Right ventricle myocardium inferior (tissue), 1 donor: ENCODE measurements around the gene DGCR2. TPM values are rescaled to one million over a fixed set of nuclear protein-coding genes. Genes with fewer than 3 reads are reported as not detected.
"Not testable (repeated sequence)": the region's sequence is repeated elsewhere in the genome, so short reads cannot be mapped to it uniquely, and the experiment has no call there.

Source experiments
- ATAC-seq: fragments of 200-7000 bp; cut with Tn5 transposase; one replicate; pipeline ENCODE4 v1.9.1; 2020; ENCODE audit warnings: mild to moderate bottlenecking, moderate library complexity
- DNase-seq: peaks from one replicate; pipeline ENCODE4 v3.0.0; 2021; ENCODE audit errors: missing footprints
- intact Hi-C: fragments of 100-400 bp; cut with DNase I; formaldehyde crosslinking; loops from one replicate; pipeline ENCODE4 v1.11.0; 2022
- total RNA-seq: library from RNA; stranded (reverse); fragmentation: NEBNext Ultra II Directional; extraction: Animal tissue kit (Norgen Biotek cat#: 25700); gene quantifications from one replicate; pipeline ENCODE4 v1.2.1, GENCODE V29; 2021
- donor health status: DM: no; HTN: yes; CAD: no; lungs with severe emphysema.

The DGCR2 gene
- total RNA-seq, 1 donor from 2014 or later: 29.9 TPM

- intact Hi-C loops: no loop called here
- peak; percentile 50 for DNase-seq
- no peak for ATAC-seq
These were observed 64.2 kb downstream of the DGCR2 start for GRCh38 chr22:19057999-19058491.

GRCh38 chr22:19057539-19057938, 64.7 kb downstream of the DGCR2 start:
- ATAC-seq: no peak
- DNase-seq: peak; percentile 15
- intact Hi-C loops: no loop called here

GRCh38 chr22:19056951-19057401, 65.2 kb downstream of the DGCR2 start:
- ATAC-seq: no peak
- DNase-seq: peak; percentile 26
- intact Hi-C loops: no loop called here

GRCh38 chr22:19055801-19056200, 66.4 kb downstream of the DGCR2 start:
- intact Hi-C loops: no loop called here
- ATAC-seq (no peak), DNase-seq (peak; percentile 23)

GRCh38 chr22:19052941-19053541, 69.2 kb downstream of the DGCR2 start:
- peak; percentile 32 for ATAC-seq
- peak; percentile 1 for DNase-seq
- intact Hi-C loops: no loop called here

- DNase-seq (no peak), ATAC-seq (no peak)
- intact Hi-C loops: no loop called here
These were observed 70.7 kb downstream of the DGCR2 start for GRCh38 chr22:19051381-19052072.

- ATAC-seq, intact Hi-C loops: not testable (repeated sequence)
These were observed 71.4 kb downstream of the DGCR2 start for GRCh38 chr22:19050847-19051246.

GRCh38 chr22:19050117-19050516, 72.1 kb downstream of the DGCR2 start:
- intact Hi-C loops: no loop called here
- ATAC-seq (no peak), DNase-seq (no peak)

More at GRCh38 chr22:19050847-19051246, 71.4 kb downstream of the DGCR2 start:
- DNase-seq: not testable (repeated sequence)

GRCh38 chr22:19048531-19048930, 73.7 kb downstream of the DGCR2 start:
- ATAC-seq (no peak), DNase-seq (peak; percentile 15)
- intact Hi-C loops: no loop called here

GRCh38 chr22:19047993-19048392, 74.2 kb downstream of the DGCR2 start:
- DNase-seq (peak; percentile 20), ATAC-seq (no peak)
- intact Hi-C loops: no loop called here

- DNase-seq (peak; percentile 9), ATAC-seq (no peak)
- intact Hi-C loops: no loop called here
These were observed 75.2 kb downstream of the DGCR2 start for GRCh38 chr22:19046719-19047609.

GRCh38 chr22:19046287-19046686, 75.9 kb downstream of the DGCR2 start:
- ATAC-seq (no peak), DNase-seq (no peak)
- intact Hi-C loops: no loop called here

GRCh38 chr22:19045094-19045493, 77.1 kb downstream of the DGCR2 start:
- no peak for DNase-seq
- no peak for ATAC-seq
- intact Hi-C loops: no loop called here

GRCh38 chr22:19044381-19044780, 77.8 kb downstream of the DGCR2 start:
- intact Hi-C loops: no loop called here
- ATAC-seq (no peak), DNase-seq (peak; percentile 11)

- ATAC-seq (no peak), DNase-seq (peak; percentile 57)
- intact Hi-C loops: no loop called here
These were observed 78.8 kb downstream of the DGCR2 start for GRCh38 chr22:19043121-19044085.

GRCh38 chr22:19042285-19043120, 79.7 kb downstream of the DGCR2 start:
- ATAC-seq (no peak), DNase-seq (peak; percentile 27)
- intact Hi-C loops: no loop called here

GRCh38 chr22:19041704-19042074, 80.5 kb downstream of the DGCR2 start:
- ATAC-seq (no peak), DNase-seq (peak; percentile 21)
- intact Hi-C loops: no loop called here
